Neural cell (in vitro differentiated cells): ENCODE measurements around the gene SP8. TPM values are rescaled to one million over a fixed set of nuclear protein-coding genes. Genes with fewer than 3 reads are reported as not detected.

ENCODE experiments used
- H2AFZ ChIP-seq: fragments of 200-600, 300-800 bp; sonication (generic), shearing (Covaris generic); 2 replicates; pipeline ENCODE4 v1.6.0; 2014; ENCODE audit warnings: low read depth, mild to moderate bottlenecking, antibody characterized with exemption, low read length, moderate library complexity
- H3F3A ChIP-seq: fragments of 200-600 bp; shearing (Covaris generic); 2 replicates; pipeline ENCODE4 v1.6.1; 2016; ENCODE audit warnings: mild to moderate bottlenecking, moderate library complexity, mixed read lengths, antibody characterized with exemption, low read length; ENCODE audit not compliant: insufficient read depth, poor library complexity, severe bottlenecking
- H3K27ac ChIP-seq: fragments of 200-600, 300-800 bp; sonication (generic), shearing (Covaris generic); 2 replicates; pipeline ENCODE4 v1.5.1; 2014; ENCODE audit warnings: mild to moderate bottlenecking, low read length, moderate library complexity
- H3K27me3 ChIP-seq: fragments of 300-800, 200-600 bp; sonication (generic), shearing (Covaris generic); 2 replicates; pipeline ENCODE4 v1.6.0; 2014; ENCODE audit warnings: mild to moderate bottlenecking, low read depth, low read length, moderate library complexity; ENCODE audit not compliant: insufficient read depth
- H3K36me3 ChIP-seq: fragments of 300-800, 200-600 bp; sonication (generic), shearing (Covaris generic); 2 replicates; pipeline ENCODE4 v1.5.1; 2014; ENCODE audit warnings: mild to moderate bottlenecking, antibody characterized with exemption, low read length, moderate library complexity; ENCODE audit not compliant: insufficient read depth
- H3K4me2 ChIP-seq: fragments of 300-800, 200-600 bp; sonication (generic), shearing (Covaris generic); 2 replicates; pipeline ENCODE4 v1.6.0; 2014; ENCODE audit warnings: mild to moderate bottlenecking, low read length
- H3K4me3 ChIP-seq: fragments of 300-800, 200-600 bp; sonication (generic), shearing (Covaris generic); 2 replicates; pipeline ENCODE4 v1.5.1; 2014; ENCODE audit warnings: mild to moderate bottlenecking, low read length, moderate library complexity
- H3K79me2 ChIP-seq: fragments of 200-600 bp; shearing (Covaris generic); replicated peaks from 2 replicates; pipeline ENCODE4 v1.6.0; 2014; ENCODE audit warnings: mild to moderate bottlenecking, low read length, moderate library complexity; ENCODE audit not compliant: insufficient read depth
- H3K9ac ChIP-seq: fragments of 300-800, 200-600 bp; sonication (generic), shearing (Covaris generic); 2 replicates; pipeline ENCODE4 v1.6.1; 2016; ENCODE audit warnings: mild to moderate bottlenecking, low read length, mixed read lengths
- H3K9me2 ChIP-seq: fragments of 200-600 bp; shearing (Covaris generic); 2 replicates; pipeline ENCODE4 v1.6.1; 2016; ENCODE audit warnings: mild to moderate bottlenecking, low read length, mixed read lengths; ENCODE audit not compliant: insufficient read depth
- H3K9me3 ChIP-seq: fragments of 200-600, 300-800 bp; sonication (generic), shearing (Covaris generic); 2 replicates; pipeline ENCODE4 v1.6.1; 2016; ENCODE audit warnings: mild to moderate bottlenecking, mixed run types, low read length, moderate library complexity, mixed read lengths
- H4K20me1 ChIP-seq: fragments of 200-600 bp; shearing (Covaris generic); 2 replicates; pipeline ENCODE4 v1.6.1; 2016; ENCODE audit warnings: mild to moderate bottlenecking, mixed run types; ENCODE audit not compliant: insufficient read depth
- EP300 ChIP-seq: fragments of 450-650 bp; conservative IDR thresholded peaks from 2 replicates; pipeline ENCODE4 v1.6.1; 2014; ENCODE audit warnings: antibody characterized with exemption, mild to moderate bottlenecking, moderate library complexity; ENCODE audit not compliant: poor library complexity, severe bottlenecking
- EZH2 ChIP-seq: fragments of 200-600, 300-800 bp; shearing (Covaris generic), sonication (generic); IDR thresholded peaks from 2 replicates; pipeline ENCODE4 v1.6.1; 2014; ENCODE audit warnings: antibody characterized with exemption, low read length, borderline replicate concordance, mild to moderate bottlenecking; ENCODE audit not compliant: insufficient read depth, poor library complexity, severe bottlenecking
- MXI1 ChIP-seq: fragments of 450-650 bp; conservative IDR thresholded peaks from 2 replicates; pipeline ENCODE4 v1.6.1; 2014; ENCODE audit warnings: antibody characterized with exemption, mild to moderate bottlenecking; ENCODE audit not compliant: poor library complexity, severe bottlenecking
- POLR2AphosphoS5 ChIP-seq: IDR thresholded peaks from 2 replicates; pipeline ENCODE4 v1.6.1; 2012
- RAD21 ChIP-seq: fragments of 450-650 bp; conservative IDR thresholded peaks from 2 replicates; pipeline ENCODE4 v1.6.1; 2014; ENCODE audit warnings: antibody characterized with exemption, mild to moderate bottlenecking, moderate library complexity
- SMC3 ChIP-seq: fragments of 450-650 bp; conservative IDR thresholded peaks from 2 replicates; pipeline ENCODE4 v1.6.1; 2014; ENCODE audit warnings: antibody characterized with exemption, mild to moderate bottlenecking, moderate library complexity; ENCODE audit not compliant: poor library complexity
- TAF1 ChIP-seq: IDR thresholded peaks from 2 replicates; pipeline ENCODE4 v1.6.1; 2012; ENCODE audit warnings: low read depth
- polyA plus RNA-seq: library from polyadenylated mRNA; depleted of rRNA; stranded (reverse); fragments of >200 nt; gene quantifications from 2 replicates; pipeline ENCODE4 v1.2.3, GENCODE V29; 2014
- TF ChIP-seq, protein P1 (sequence below): fragments of 450-650 bp; IDR thresholded peaks from 2 replicates; pipeline ENCODE4 v1.5.1; 2014; ENCODE audit warnings: antibody characterized with exemption, mild to moderate bottlenecking, moderate library complexity; ENCODE audit not compliant: poor library complexity, severe bottlenecking
- TF ChIP-seq, protein P2 (sequence below): IDR thresholded peaks from 2 replicates; pipeline ENCODE4 v1.6.1; 2012; ENCODE audit warnings: borderline replicate concordance

SP8 gene
- polyA plus RNA-seq, 1 donor from 2014 or later: 8.7 TPM

DNA sequence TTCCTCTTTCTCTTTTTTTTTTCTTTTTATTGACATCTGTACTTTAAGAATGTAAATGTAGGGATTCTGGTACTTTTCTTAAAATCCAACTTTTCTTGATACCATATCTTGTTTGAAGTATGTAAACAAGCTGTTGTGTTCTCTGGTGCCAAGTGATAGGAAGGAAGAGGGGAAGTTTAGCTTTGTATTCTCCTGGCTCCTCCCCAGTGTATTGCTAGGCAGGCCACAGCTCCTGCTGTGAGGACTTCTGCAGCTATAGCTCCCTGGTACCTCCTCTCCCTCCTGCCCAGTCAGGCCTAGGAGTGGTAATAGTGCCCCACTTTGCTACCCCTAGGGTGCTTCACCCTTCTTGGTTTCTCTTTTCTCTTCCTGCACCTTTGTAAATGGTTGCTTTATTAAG, 45.3 kb upstream of the SP8 start:
- Histone ChIP-seq H2AFZ (no peak overlapping the region), H3K79me2 (no peaks in the 10 kb centered on the region)

DNA sequence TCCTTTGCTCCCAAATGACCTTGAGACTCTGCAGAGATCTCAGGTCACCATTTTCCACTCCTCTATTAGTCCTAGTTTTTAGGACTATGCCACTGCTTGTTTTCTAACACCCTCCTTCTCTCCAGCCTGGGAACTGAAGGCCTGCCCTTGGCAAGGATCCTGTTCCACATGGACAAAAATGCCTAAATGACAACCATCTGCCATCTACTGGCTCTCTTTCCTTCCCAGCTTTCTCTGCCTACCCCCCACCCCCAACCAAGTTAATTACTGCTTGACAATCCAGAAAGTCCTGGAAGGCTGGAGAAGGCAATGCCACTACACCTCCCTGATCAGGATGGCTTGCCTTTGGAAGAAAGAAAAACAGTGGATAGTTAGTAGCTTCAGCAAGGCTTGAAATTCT, 44.8 kb upstream of the SP8 start:
- no peaks in the 10 kb centered on the region for H3K9me3 ChIP-seq
- no peaks in the 10 kb centered on the region for H3K36me3 ChIP-seq
- H3F3A ChIP-seq: no peaks in the 10 kb centered on the region
- no peak overlapping the region for H3K4me2 ChIP-seq
- no peak overlapping the region for H3K4me3 ChIP-seq
- no peaks in the 10 kb centered on the region for H3K27me3 ChIP-seq
- H3K79me2 ChIP-seq: no peaks in the 10 kb centered on the region
- no peak overlapping the region for H3K27ac ChIP-seq
- no peak for TF ChIP-seq RAD21
- TF ChIP-seq, protein P1, sequence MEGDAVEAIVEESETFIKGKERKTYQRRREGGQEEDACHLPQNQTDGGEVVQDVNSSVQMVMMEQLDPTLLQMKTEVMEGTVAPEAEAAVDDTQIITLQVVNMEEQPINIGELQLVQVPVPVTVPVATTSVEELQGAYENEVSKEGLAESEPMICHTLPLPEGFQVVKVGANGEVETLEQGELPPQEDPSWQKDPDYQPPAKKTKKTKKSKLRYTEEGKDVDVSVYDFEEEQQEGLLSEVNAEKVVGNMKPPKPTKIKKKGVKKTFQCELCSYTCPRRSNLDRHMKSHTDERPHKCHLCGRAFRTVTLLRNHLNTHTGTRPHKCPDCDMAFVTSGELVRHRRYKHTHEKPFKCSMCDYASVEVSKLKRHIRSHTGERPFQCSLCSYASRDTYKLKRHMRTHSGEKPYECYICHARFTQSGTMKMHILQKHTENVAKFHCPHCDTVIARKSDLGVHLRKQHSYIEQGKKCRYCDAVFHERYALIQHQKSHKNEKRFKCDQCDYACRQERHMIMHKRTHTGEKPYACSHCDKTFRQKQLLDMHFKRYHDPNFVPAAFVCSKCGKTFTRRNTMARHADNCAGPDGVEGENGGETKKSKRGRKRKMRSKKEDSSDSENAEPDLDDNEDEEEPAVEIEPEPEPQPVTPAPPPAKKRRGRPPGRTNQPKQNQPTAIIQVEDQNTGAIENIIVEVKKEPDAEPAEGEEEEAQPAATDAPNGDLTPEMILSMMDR: no peak
- TF ChIP-seq EZH2: no peak
- TF ChIP-seq, protein P2, sequence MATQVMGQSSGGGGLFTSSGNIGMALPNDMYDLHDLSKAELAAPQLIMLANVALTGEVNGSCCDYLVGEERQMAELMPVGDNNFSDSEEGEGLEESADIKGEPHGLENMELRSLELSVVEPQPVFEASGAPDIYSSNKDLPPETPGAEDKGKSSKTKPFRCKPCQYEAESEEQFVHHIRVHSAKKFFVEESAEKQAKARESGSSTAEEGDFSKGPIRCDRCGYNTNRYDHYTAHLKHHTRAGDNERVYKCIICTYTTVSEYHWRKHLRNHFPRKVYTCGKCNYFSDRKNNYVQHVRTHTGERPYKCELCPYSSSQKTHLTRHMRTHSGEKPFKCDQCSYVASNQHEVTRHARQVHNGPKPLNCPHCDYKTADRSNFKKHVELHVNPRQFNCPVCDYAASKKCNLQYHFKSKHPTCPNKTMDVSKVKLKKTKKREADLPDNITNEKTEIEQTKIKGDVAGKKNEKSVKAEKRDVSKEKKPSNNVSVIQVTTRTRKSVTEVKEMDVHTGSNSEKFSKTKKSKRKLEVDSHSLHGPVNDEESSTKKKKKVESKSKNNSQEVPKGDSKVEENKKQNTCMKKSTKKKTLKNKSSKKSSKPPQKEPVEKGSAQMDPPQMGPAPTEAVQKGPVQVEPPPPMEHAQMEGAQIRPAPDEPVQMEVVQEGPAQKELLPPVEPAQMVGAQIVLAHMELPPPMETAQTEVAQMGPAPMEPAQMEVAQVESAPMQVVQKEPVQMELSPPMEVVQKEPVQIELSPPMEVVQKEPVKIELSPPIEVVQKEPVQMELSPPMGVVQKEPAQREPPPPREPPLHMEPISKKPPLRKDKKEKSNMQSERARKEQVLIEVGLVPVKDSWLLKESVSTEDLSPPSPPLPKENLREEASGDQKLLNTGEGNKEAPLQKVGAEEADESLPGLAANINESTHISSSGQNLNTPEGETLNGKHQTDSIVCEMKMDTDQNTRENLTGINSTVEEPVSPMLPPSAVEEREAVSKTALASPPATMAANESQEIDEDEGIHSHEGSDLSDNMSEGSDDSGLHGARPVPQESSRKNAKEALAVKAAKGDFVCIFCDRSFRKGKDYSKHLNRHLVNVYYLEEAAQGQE: no peak
- no peak for TF ChIP-seq EP300
- TF ChIP-seq TAF1: no peak
- no peak for TF ChIP-seq SMC3
- TF ChIP-seq POLR2AphosphoS5: no peak
- TF ChIP-seq MXI1: no peak
- H3K9ac ChIP-seq: no peak overlapping the region
- H4K20me1 ChIP-seq: no peaks in the 10 kb centered on the region
- H3K9me2 ChIP-seq: no peaks in the 10 kb centered on the region
- no peak overlapping the region for H2AFZ ChIP-seq

More for the DNA sequence above, 45.3 kb upstream of the SP8 start:
- Histone ChIP-seq H3K4me3 (no peak overlapping the region), H3K4me2 (no peak overlapping the region), H3K27ac (no peak overlapping the region), H3K36me3 (no peaks in the 10 kb centered on the region), H3K9me3 (no peaks in the 10 kb centered on the region), H3F3A (no peaks in the 10 kb centered on the region), H3K9me2 (no peaks in the 10 kb centered on the region), H3K9ac (no peak overlapping the region), H3K27me3 (no peaks in the 10 kb centered on the region), H4K20me1 (no peaks in the 10 kb centered on the region)
- TF ChIP-seq, protein P2: no peak
- TF ChIP-seq POLR2AphosphoS5 (no peak), TAF1 (no peak), RAD21 (no peak), SMC3 (no peak), EP300 (no peak), EZH2 (no peak)
- TF ChIP-seq, protein P1: no peak
